Measurements from ENCODE around the gene NUP85.
"Not testable (repeated sequence)": the region's sequence is repeated elsewhere in the genome, so short reads cannot be mapped to it uniquely, and the experiment has no call there.

Gene NUP85

DNA sequence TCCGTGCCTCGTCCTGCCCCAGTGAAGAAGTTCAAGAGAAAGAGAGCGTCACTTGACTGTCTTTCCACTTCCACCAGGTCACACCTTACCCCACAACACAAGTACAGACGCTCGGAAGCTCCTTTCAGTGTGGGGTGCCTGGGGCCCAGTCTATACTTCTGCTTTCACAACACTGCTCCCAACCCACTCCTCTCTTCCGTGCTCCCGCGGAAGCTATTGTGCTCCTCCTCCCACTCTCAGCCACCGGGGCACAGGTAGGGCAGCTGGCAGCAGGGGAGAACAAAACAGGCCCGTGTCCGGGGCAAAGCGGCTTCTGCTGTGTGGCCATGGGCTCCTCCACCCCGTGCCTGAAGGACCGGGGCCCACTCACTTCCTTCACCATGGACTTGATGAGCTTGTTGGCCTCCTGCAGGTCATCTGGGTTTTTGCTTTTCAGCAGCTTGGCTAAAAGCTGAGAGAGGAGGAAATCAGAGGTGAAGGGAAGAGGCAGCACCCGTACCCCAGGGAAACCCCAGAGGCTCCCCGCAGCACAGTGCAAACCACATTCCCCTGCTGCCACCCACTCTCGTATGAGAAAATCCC is 37.1 kb downstream of the NUP85 start:
- no peak for DNase-seq

DNA sequence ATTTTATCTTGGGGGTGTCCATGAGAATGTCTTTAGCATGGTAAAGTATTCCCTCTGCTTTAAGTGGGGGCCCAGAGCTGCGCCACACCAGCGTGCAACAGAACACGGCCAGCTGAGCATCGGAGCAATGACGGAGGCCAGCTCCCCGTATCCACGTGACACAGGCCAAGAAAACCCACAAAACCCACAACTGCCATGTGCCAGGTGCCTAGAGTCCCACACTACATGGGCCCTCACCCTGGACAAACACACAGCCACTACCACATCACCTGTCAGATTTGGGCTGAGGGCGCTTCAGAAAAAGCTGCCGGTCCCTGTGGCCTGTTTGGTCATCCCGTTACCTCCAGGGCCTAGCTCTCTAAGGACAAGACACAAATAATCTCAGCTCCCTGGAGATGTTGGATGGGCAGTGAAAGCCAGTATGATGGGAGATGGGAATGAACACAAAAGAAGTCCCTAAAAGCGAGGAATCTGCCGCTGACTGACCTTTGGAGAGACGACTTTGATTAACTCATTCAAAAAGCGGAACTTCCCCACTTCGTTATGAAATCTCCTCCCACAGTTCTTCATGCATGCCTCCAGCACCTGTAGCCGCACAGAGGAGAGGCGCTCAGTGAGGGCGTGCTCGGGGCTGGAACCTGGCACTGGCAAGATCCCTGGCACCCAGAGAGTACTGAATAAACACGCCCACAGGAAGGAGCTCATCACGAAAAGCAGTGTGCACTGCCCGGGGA is 38.8 kb downstream of the NUP85 start:
- DNase-seq: no peak

GRCh38 chr17:75245011-75245410 is 39.5 kb downstream of the NUP85 start:
- no peak for DNase-seq

DNA sequence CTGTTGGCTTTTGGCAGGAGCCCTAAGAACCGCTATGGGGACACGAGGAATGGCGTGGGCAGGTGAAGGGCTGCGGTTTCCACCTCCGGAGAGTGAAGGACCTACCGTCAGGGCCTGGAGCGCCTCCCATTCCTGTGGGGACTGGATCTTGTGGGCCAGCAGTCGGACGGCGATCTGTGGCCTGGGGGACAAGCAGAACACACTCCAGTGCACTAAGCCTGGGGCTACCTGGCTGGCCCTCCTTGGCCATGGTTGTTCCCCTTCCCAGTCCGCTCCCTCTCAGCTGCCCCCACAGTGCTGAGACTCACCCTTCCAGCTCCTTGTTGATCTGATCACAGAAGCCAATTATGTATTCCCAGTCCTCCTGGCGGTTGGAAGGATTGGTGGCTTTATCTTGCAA is 40.9 kb downstream of the NUP85 start:
- DNase-seq: no peak

DNA sequence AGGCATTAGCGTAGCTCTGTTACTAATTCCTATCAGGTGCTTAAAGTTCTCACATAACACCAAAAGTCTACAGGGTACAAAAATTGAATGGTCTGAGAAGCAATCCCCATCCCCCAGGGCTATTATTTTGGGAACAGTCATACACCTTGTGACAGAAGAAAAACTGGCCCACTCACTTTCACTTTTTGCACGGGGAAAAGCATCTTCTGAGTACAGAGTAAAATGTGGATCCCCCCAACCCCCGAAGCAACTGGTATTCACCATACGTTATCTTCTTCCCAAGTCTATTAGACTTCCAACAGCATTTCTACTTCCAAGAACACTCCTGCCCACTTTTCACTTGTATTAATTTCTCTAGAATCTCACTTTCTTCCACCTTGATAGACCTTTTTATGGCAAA is 44.1 kb downstream of the NUP85 start:
- DNase-seq: no peak

GRCh38 chr17:75250009-75250471 is 44.6 kb downstream of the NUP85 start:
- DNase-seq: no peak

DNA sequence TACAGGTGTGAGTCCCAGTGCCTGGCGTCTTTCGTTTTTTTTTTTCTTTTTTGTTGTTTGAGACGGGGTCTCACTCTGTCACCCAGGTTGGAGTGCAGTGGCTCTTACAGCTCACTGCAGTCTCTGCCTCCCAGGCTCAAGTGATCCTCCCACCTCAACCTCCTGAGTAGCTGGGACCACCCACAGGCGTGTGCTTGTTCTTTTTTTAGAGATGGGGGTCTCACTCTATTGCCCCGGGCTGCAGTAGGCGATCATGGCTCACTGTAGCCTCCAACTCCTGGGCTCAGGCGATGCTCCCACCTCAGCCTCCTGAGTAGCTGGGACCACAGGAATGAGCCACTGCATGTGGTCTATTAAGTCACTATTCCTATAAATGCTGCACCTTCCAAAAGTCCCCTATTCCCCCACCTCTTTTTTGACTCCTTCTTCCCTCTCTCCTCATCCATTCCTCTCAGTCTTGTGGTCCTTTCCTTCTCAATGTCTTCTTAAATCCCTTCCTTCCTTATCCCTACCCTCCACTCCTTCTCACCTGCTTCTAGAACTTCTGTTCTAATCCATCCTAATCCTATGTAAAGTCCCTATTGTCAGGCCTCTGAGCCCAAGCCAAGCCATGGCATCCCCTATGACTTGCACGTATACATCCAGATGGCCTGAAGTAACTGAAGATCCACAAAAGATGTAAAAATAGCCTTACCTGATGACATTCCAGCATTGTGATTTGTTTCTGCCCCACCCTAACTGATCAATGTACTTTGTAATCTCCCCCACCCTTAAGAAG is 46.7 kb downstream of the NUP85 start:
- no peak for DNase-seq

DNA sequence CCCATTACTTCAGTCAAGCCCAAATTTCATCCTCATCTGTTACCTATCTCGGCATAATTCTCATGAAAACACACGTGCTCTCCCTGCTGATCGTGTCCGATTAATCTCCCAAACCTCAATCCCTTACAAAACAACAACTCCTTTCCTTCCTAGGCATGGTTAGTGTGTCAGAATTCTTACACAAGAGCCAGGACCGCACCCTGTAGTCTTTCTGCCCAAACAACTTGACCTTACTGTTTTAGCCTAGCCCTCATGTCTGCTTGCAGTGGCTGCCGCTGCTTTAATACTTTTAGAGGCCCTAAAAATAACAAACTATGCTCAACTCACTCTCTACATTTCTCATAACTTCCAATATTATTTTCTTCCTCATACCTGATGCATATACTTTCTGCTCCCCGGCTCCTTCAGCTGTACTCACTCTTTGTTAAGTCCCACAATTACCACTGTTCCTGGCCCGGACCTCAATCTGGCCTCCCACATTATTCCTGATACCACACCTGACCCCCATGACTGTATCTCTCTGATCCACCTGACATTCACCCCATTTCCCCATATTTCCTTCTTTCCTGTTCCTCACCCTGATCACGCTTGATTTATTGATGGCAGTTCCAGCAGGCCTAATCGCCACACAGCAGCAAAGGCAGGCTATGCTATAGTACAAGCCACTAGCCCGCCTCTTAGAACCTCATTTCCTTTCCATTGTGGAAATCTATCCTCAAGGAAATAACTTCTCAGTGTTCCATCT is 50.6 kb downstream of the NUP85 start:
- not testable (repeated sequence) for DNase-seq

- not testable (repeated sequence) for DNase-seq
These were observed 51.7 kb downstream of the NUP85 start for GRCh38 chr17:75257228-75257627.

DNA sequence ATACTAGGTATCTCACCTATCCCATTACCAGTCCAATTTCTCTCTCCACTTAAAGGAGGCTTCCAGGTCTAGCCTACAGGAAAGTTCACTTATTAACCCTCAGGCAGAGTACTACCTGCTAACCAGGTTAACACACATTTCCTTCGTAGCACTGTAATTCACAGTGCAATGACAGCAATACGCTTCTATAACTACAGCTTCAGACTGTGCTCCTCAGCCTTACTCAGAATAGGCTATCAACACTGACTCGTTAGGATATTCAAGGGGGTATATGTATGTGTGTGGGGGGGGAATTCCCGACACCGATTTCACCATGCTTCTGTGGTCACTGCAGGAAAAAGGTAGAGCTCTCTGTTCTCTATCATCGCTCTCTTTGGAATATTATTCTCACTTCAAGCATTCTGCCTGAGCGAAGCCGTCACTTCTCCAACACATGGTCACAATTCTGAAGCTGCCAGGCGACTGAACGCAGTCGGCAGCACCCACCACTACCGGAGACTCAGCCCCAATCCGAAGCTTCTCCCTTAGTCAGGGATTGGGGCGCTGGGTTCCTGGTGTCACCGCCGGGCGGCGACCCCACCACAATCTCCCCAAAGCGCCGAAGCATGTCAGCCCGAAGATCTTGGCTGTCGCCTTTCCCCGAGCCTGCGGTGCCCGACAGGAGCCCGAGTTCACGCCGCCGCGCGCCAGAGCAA is 55.3 kb downstream of the NUP85 start:
- no peak for DNase-seq

DNA sequence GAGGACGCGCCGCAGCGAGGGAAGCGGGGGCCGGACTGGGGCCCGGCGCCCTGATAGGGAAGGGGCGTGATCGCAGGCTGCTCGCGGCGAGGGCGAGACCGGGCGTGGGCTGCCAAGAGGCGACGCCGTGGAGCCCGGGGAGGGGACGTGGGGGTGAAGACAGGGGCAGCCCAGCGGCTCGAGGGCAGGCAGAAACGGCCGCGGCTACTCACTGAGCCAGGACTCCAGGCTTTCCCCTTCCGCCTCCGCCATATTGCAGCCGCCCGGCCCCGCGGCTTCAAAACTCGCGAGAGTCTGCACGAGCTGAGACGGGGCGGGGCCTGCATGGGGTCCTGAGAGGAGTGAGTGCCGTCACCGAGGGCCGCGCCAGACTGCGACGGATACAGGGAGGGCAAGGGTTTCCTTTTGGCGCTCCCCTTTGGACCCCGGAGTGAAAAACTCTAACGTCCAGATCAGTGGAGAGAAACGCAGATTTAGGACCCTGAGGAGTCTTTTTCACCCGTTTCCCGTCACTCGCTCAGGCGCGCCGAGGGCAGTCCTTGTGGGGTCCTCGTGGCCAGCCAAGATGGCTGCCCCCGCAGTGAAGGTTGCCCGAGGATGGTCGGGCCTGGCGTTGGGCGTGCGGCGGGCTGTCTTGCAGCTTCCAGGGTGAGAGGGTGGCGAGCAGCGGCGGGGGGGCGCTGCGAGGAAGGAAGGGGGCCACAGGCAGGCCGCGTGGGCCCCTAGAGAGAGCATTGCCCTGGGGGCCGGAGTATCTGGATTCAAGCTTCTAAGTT is 56.0 kb downstream of the NUP85 start, which contains the start of the genes GGA3 and MRPS7:
Gene GGA3 (minus strand): TSS at position 271 of the 776 bp plus-strand sequence. CDS start 19 bp downstream, at position 252.
Gene MRPS7 (plus strand): TSS at position 544 of the 776 bp plus-strand sequence. CDS start 22 bp downstream, at position 566.
- peak; percentile 98 for DNase-seq

DNA sequence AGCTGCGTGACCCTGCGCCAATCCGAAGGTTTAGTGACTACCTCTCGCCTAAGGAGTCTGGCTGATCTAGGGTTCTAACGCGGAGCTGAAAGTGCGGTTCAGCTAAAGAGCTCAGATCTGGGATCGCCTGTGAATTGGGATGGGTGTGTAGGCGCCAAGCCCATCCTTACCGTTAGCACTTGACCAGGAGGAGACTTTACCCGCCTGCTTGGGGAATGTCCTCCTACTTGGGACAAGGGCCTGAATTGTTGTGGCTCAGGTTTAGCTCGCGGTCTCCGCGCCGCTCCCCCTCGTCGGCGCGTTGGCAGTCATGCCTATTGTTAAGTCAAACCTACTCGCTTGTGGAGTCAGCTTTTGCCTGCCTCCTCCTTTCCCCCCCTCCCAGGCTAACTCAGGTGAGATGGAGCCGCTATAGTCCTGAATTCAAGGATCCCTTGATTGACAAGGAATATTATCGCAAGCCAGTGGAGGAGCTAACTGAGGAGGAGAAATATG is 56.7 kb downstream of the NUP85 start:
- DNase-seq: no peak

DNA sequence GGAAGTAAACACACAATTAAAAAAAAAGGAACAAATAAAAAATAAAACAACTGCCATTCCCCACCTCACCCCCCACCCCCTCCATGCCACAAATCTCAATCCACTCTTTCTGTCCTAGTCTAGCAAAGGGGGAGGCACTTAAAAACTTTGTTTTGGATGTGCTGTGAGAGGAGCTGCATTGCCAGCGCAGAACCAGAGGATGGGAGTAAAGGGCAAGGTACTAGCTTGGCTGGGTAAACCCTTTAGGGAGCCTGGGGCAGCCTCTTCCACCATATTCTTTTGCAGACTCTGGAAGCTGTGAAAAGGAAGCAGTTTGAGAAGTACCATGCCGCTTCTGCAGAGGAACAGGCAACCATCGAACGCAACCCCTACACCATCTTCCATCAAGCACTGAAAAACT is 57.6 kb downstream of the NUP85 start:
- DNase-seq: no peak

- no peak for DNase-seq
These were observed 60.3 kb downstream of the NUP85 start for GRCh38 chr17:75265614-75266315.

DNA sequence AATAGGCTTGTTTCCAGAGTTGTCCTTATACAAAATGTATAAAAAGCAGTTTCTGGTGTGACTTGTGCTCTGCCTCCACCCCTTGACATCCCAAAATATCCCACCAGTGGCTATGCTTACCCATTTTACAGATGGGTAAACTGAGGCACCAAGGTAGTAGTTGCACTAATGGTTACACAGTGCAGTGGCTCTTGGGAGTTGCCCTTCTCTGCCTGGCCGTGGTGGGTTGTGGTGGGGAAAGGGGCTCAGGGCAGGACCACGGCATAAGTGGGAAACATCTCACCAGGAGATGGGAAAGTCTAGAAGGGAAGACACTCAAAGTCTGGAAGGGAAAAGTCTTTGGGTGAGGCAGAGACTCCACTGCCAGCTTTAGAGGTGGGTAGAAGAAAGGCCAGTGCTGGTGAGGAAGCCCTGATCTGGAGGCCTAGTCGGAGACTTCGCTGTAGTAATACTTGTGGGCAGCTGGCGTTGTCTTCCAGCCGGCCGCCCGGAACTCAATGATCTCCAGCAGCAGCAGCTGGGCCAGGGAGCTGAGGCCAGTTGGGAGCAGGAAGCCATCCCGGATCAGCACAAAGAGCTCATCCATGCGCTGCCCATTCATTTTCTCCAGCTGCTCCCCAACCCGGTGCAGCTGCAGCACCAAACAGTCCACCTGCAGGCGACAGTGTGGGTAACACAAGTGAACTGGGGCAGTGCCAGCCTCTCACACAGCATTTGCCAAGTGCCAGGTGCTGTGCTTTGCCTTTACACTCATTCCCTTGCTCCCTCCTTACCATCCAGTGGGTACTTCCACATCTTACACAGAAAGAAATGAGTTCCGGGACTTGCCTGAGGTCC is 61.1 kb downstream of the NUP85 start:
- DNase-seq: no peak

DNA sequence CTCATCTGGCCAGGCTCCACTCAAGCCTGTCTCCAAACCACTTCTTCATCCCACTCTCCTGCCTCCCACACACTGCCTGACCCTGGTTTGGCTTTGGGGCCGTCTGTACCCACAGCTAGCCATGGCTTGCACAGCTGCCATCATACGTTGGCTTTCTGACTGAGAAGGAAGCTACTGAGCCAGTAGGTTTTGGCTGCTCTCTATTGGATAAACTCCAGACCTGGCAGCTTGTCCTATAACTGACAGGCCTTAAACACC is 61.6 kb downstream of the NUP85 start:
- no peak for DNase-seq

DNA sequence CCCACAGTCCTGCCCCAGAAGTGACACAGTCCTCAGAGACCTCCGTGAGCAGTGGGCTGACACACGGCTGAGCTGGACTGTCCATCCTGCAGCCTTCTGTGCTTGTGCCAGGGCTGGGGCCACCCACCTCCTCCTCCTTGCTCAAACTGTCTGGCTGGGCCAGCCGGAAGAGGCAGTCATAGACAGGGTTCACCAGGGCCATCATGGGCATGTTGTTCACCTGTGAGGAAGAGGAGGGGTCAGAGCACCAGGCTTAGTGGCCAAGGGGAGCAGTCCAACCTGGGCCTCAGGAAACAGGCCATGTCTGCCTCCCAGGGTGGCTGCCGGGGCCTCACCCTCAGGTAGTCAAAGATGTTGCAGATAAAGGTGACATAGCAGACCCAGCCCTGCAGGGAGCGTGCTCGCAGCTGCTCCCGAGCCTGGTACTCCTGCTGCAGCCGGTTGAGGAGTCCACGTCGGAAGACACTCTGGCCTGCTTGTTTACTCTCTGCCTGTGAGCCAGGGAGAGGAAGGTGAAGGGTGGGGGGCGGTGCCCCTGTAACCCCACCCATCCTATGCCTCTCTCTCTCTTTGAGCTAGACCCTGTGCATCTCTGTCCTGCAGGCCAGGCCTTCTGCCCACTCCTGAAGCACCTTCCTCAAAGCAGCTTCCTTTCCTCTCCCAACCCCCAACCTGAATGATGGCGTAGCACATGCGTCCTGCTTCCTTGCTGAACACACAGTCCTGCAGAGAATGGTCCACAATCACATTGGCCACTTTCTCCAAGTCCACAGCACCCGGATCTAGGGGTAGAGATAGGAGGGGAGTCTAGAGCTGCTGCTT is 62.1 kb downstream of the NUP85 start:
- no peak for DNase-seq

- no peak for DNase-seq
These were observed 64.4 kb downstream of the NUP85 start for GRCh38 chr17:75269844-75270217.

Data from T1000 (cell line).